Stimulated activated CD8-positive, alpha-beta memory T cell treated with anti-CD3 and anti-CD28 coated beads, Interleukin-12 subunit alpha, Interleukin-12 subunit beta, amount 100 ng/mL, for 1 hour (primary cell): ENCODE results near the gene ACTR10.
"Not testable (repeated sequence)": the region's sequence is repeated elsewhere in the genome, so short reads cannot be mapped to it uniquely, and the experiment has no call there.

Source experiments
- DNase-seq: peaks from one replicate; pipeline ENCODE4 v3.0.0-alpha.2; 2020; ENCODE audit warnings: low read depth

The ACTR10 gene

GRCh38 chr14:58216544-58216943, 16.6 kb downstream of the ACTR10 start:
- DNase-seq: no peak

GRCh38 chr14:58227096-58227819, 27.3 kb downstream of the ACTR10 start:
- DNase-seq: no peak

GRCh38 chr14:58238252-58239243, 38.6 kb downstream of the ACTR10 start:
- no peak for DNase-seq

- peak; percentile 80 for DNase-seq
Observed at GRCh38 chr14:58239244-58240195, 39.6 kb downstream of the ACTR10 start.

DNA sequence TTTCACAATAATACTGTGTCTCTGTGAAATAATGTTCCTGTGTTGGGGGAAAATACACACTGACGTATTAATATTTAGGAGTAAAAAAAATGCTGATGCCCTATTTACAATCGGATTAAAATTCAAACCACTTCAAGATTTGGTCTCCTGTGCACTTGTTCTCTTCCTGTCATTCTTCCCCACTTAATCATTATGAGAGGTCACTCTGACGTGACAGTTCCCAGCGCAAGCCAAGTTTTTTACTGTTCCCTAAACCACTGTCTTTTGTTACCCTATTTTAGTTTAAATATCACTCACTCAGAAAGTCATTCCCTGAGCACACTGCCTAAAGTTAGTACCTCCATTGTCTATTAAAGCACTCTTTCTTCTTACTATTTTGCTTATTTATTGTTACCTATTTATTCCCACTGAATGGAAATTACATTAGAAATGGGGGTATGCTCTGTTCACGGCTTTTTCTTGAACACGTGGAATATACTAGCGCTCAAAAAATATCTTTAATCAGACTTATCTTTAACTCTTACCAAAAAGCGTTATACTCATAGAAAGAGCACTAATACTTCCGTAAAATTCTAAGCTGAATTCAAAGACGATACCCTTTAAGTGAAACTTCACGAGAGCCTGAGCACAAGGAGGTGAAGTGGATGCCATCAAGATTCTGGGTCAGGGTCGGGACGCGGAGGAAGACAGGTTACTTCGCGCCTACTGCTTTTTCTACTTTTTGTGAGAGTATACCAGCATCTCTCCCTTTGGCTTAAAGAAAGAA, 44.0 kb downstream of the ACTR10 start:
- no peak for DNase-seq

GRCh38 chr14:58244556-58245387, 44.8 kb downstream of the ACTR10 start, which contains the start of gene PSMA3:
Gene PSMA3 (plus strand): TSS chr14:58244843. CDS start chr14:58244921, 78 bp downstream.
- peak; percentile 97 for DNase-seq

- DNase-seq: no peak
Observed at GRCh38 chr14:58245562-58245961, 45.6 kb downstream of the ACTR10 start.

DNA sequence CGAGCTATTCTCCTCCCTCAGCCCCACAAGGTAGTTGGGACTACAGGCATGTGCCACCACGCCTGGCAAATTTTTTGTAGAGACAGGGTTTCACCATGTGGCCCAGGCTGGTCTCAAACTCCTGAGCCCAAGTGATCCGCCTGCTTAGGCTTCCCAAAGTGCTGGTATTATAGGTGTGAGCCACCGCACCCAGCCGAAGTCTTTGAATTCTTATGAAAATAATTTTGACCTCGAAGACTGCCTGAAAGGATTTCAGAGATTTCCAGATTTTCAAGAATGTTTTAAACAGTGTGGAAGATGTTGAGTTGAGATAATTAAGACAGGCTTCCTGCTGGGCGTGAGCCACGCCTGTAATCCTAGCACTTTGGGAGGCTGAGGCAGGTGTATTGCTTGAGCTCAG, 49.7 kb downstream of the ACTR10 start:
- no peak for DNase-seq

DNA sequence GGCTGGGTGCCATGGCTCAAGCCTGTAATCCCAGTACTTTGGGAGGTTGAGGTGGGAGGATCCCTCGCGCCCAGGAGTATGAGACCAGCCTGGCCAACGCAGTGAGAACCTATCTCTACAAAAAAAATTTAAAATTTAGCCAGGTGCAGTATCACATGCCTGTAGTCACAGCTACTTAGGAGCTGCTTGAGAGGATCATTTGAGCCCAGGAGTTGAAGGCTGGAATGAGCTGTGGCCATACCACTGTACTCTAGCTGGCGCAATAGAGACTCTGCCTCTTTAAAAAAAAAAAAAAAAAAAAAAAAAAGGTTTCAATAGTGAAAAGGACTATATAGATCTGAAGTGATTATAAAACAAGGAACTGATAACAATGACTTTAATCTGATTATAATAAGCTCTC, 58.2 kb downstream of the ACTR10 start:
- DNase-seq: no peak

DNA sequence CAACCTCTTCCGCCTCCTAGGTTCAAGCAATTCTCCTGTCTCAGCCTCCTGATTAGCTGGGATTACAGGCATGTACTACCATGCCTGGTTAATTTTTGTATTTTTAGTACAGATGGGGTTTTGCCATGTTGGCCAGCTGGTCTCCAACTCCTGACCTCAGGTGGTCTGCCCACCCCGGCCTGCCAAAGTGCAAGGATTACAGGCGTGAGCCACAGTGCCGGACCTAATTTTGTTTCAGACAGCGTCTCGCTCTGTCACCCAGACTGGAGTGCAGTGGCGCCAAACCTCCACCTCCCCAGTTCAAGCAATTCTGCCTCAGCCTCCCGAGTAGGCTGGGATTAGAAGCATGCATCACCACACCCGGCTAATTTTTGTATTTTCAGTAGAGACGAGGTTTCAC, 62.1 kb downstream of the ACTR10 start:
- not testable (repeated sequence) for DNase-seq

GRCh38 chr14:58265401-58265800, 65.5 kb downstream of the ACTR10 start:
- no peak for DNase-seq

GRCh38 chr14:58270628-58271027, 70.7 kb downstream of the ACTR10 start:
- DNase-seq: no peak

DNA sequence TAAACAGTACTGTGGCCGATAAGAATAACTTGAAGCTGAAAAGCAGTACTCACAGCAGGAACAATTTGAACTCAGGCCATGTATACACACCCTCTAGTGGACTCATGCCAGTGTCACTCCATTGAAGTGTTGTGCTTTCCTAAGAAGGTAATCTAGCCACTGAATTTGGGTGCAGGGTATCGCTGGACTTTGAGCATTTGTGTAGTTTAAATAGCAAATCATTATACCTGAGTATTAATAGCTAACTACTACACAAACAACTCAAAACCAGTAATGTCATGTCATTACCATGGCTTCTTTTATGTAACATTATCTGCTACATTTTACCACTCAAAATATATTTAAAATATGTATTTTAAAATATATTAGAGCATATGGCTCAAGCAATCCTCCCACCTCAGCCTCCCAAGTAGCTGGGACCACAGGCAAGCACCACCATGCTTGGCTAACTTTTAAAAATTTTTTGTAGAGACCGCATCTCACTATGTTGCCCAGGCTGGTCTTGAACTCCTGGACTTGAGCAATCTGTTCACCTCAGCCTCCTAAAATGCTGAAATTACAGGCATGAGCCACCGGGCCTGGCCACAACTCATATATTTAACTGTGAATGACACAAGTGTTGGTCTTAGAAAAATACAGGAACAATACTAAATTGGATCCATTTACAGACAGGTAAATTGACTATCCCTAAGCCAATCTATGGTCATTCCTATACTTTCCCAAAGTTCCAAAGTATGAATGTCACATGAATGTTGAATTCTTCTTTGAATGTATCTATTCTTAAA, 72.8 kb downstream of the ACTR10 start:
- no peak for DNase-seq

- DNase-seq: no peak
Observed at GRCh38 chr14:58274881-58275280, 74.9 kb downstream of the ACTR10 start.

DNA sequence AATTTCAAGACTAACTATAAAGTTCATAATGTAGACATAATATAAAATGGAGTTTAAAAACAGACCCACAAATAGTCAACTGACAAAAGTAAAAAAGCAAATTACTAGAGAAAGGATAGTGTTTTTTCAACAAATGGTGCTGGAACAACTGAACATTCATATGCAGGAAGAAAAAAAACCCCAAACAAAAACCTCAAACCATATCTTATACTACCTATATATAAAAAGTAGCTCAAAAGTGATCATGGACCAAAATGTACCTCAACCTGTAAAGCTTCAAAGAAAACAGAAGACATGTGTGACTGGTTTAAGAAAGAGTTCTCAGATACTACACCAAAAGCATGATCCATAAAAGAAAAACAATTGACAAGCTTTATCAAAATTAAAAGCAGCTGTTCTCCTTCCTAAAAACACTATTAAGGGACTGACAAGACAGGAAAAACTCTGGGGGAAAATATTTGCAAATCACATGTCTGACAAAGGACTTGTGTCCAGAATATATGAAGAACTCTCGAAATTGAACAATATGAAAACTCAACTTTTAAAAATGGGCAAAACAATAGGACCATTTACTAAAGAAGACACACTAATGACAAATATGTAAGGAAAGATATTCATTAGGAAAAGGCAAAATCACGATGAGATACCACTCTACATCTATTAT, 75.7 kb downstream of the ACTR10 start:
- no peak for DNase-seq

DNA sequence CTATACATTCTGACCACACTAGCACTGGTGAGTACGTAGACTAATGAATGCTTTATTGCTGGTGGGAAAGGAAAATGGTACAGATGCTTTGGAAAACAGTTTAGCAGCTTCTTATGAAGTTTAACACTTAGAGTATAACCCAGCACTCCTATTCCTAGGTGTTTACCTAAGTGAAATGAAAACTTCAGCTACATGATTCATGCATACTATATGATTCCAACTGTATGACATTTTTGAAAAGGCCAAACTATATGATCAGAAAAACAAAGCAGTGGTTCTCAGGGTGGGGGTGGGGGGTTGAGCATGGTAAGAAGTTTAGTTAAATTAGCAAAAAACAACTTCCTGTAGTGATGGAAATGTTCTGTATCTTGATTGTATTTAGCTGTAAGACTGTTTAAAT, 76.3 kb downstream of the ACTR10 start:
- no peak for DNase-seq

GRCh38 chr14:58278177-58278576, 78.2 kb downstream of the ACTR10 start:
- no peak for DNase-seq

GRCh38 chr14:58280954-58281787, 81.2 kb downstream of the ACTR10 start:
- DNase-seq: no peak
